ENCODE data around the gene CCDC86. TPM values are rescaled to one million over a fixed set of nuclear protein-coding genes. Genes with fewer than 3 reads are reported as not detected.

Gene CCDC86
- total RNA-seq, 4 donors from 2014 or later: 32.5 to 46.3 (median 40.3) TPM

- H3K4me1 ChIP-seq: no peaks in the 10 kb centered on the region
- DNase-seq (ENCODE audit: low spot score in 2 of 2): no peak
- no peak overlapping the region for H3K4me3 ChIP-seq
- H3K9me3 ChIP-seq: no peaks in the 10 kb centered on the region
- TF ChIP-seq POLR2AphosphoS5 (IDR thresholded peaks at IDR 0.05): no peak
- TF ChIP-seq POLR2A (IDR thresholded peaks at IDR 0.05): no peak
- TF ChIP-seq EP300 (IDR thresholded peaks at IDR 0.05): no peak
- no peak for TF ChIP-seq CTCF (IDR thresholded peaks at IDR 0.05)
- no peaks in the 10 kb centered on the region for H3K27me3 ChIP-seq
- peaks cover 33% of the 10 kb centered on the region for H3K36me3 ChIP-seq
- H3K27ac ChIP-seq: no peak overlapping the region
- 84% methylated on average over 1 of the region's 1 CpG for WGBS
Observed at GRCh38 chr11:60879104-60879503, 37.2 kb downstream of the CCDC86 start.

GRCh38 chr11:60879971-60880588, 38.2 kb downstream of the CCDC86 start:
- Histone ChIP-seq H3K27me3 (no peaks in the 10 kb centered on the region), H3K27ac (no peak overlapping the region), H3K36me3 (peaks cover 30% of the 10 kb centered on the region), H3K9me3 (no peaks in the 10 kb centered on the region), H3K4me3 (no peak overlapping the region), H3K4me1 (no peaks in the 10 kb centered on the region)
- TF ChIP-seq CTCF (IDR thresholded peaks at IDR 0.05) (no peak), POLR2AphosphoS5 (IDR thresholded peaks at IDR 0.05) (no peak), POLR2A (IDR thresholded peaks at IDR 0.05) (no peak), EP300 (IDR thresholded peaks at IDR 0.05) (no peak)
- DNase-seq (ENCODE audit: low spot score in 2 of 2): no peak
- WGBS: 77% methylated on average over 5 of the region's 5 CpGs

GRCh38 chr11:60880643-60881282, 38.9 kb downstream of the CCDC86 start:
- no peaks in the 10 kb centered on the region for H3K9me3 ChIP-seq
- no peak for TF ChIP-seq CTCF (IDR thresholded peaks at IDR 0.05)
- no peak overlapping the region for H3K4me3 ChIP-seq
- H3K36me3 ChIP-seq: peaks cover 30% of the 10 kb centered on the region
- H3K4me1 ChIP-seq: no peaks in the 10 kb centered on the region
- no peak for DNase-seq (ENCODE audit: low spot score in 2 of 2)
- WGBS: 90% methylated on average over 8 of the region's 8 CpGs
- H3K27ac ChIP-seq: no peak overlapping the region
- H3K27me3 ChIP-seq: no peaks in the 10 kb centered on the region

GRCh38 chr11:60887556-60887955, 45.6 kb downstream of the CCDC86 start:
- Histone ChIP-seq H3K36me3 (peaks cover 37% of the 10 kb centered on the region), H3K27me3 (no peaks in the 10 kb centered on the region), H3K27ac (no peak overlapping the region), H3K4me1 (peaks cover 3% of the 10 kb centered on the region), H3K9me3 (no peaks in the 10 kb centered on the region), H3K4me3 (no peak overlapping the region)
- TF ChIP-seq POLR2A (IDR thresholded peaks at IDR 0.05): no peak
- TF ChIP-seq CTCF (IDR thresholded peaks at IDR 0.05): peak; percentile 8 to 46
- 69% methylated on average over 5 of the region's 5 CpGs for WGBS
- no peak for DNase-seq (ENCODE audit: low spot score in 2 of 2)

GRCh38 chr11:60889869-60890311, 48.0 kb downstream of the CCDC86 start:
- Histone ChIP-seq H3K36me3 (peaks cover 61% of the 10 kb centered on the region), H3K27ac (no peak overlapping the region), H3K27me3 (no peaks in the 10 kb centered on the region), H3K4me3 (no peak overlapping the region), H3K9me3 (no peaks in the 10 kb centered on the region), H3K4me1 (peaks cover 3% of the 10 kb centered on the region)
- 61% methylated on average over 6 of the region's 6 CpGs for WGBS
- TF ChIP-seq EP300 (IDR thresholded peaks at IDR 0.05) (no peak), CTCF (IDR thresholded peaks at IDR 0.05) (no peak), POLR2A (IDR thresholded peaks at IDR 0.05) (no peak), POLR2AphosphoS5 (IDR thresholded peaks at IDR 0.05) (no peak)
- no peak for DNase-seq (ENCODE audit: low spot score in 2 of 2)
